ENCODE data around the gene ST7L. TPM values are rescaled to one million over a fixed set of nuclear protein-coding genes. Genes with fewer than 3 reads are reported as not detected.

The ST7L gene
- total RNA-seq, 2 experiments from 2014 or later: 13.2 to 18.9 TPM

GRCh38 chr1:112603012-112603411 is 15.9 kb downstream of the ST7L start:
- no peak for ATAC-seq
- DNase-seq: no peak
- peaks cover 11% of the 10 kb centered on the region for H3K4me1 Mint-ChIP-seq
- H3K27ac Mint-ChIP-seq: no peak overlapping the region
- no peaks in the 10 kb centered on the region for H3K9me3 Mint-ChIP-seq (ENCODE audit: low read depth)
- CTCF ChIA-PET: interaction anchor here (1.1 kb wide), 1 partner anchor 101 kb away, joined by 3 read pairs; no protein-coding TSS in a partner anchor
- H3K4me3 Mint-ChIP-seq: no peak overlapping the region
- peaks cover 20% of the 10 kb centered on the region for H3K36me3 Mint-ChIP-seq
- no peaks in the 10 kb centered on the region for H3K27me3 Mint-ChIP-seq

- no peak for DNase-seq
- Mint-ChIP-seq H3K9me3 (ENCODE audit: low read depth) (no peaks in the 10 kb centered on the region), H3K4me1 (no peaks in the 10 kb centered on the region), H3K36me3 (peaks cover 10% of the 10 kb centered on the region), H3K27me3 (no peaks in the 10 kb centered on the region), H3K4me3 (no peak overlapping the region), H3K27ac (no peak overlapping the region)
- no peak for ATAC-seq
- CTCF ChIA-PET: no interaction called here
Observed at GRCh38 chr1:112599477-112599876, 19.5 kb downstream of the ST7L start.

- no peaks in the 10 kb centered on the region for H3K4me1 Mint-ChIP-seq
Observed at GRCh38 chr1:112594208-112594876, 24.6 kb downstream of the ST7L start.

DNA sequence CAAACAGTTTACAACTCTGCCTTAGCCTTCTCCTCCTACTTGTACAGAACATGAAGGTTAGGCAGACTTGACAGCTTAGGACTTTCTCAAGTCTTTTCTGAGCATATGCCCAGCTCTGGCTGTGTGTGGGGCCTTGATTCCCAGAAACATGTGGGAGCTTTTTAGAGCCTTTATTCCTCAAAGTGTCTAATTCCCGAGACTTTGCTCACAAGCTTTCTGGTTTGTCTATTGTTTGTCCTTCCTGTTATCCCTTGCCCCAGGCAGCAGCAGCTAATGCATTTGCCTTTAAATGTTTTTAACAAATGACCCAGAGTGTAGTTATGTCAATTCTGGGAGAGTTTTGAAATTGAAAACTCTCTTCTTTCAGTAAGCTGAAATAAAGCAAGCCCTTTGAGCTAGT is 29.2 kb downstream of the ST7L start:
- no peaks in the 10 kb centered on the region for H3K4me1 Mint-ChIP-seq
- H3K36me3 Mint-ChIP-seq: peaks cover 24% of the 10 kb centered on the region
- ATAC-seq: no peak
- no peaks in the 10 kb centered on the region for H3K27me3 Mint-ChIP-seq
- peaks cover 2% of the 10 kb centered on the region for H3K9me3 Mint-ChIP-seq (ENCODE audit: low read depth)
- DNase-seq: no peak
- CTCF ChIA-PET: interaction anchor here (1.1 to 1.6 kb wide), 2 partner anchors 24 to 88 kb away, joined by 3 to 5 read pairs; no protein-coding TSS in a partner anchor
- no peak overlapping the region for H3K27ac Mint-ChIP-seq
- no peak overlapping the region for H3K4me3 Mint-ChIP-seq

More at GRCh38 chr1:112594208-112594876, 24.6 kb downstream of the ST7L start:
- Mint-ChIP-seq H3K36me3 (peaks cover 16% of the 10 kb centered on the region), H3K9me3 (ENCODE audit: low read depth) (peaks cover 2% of the 10 kb centered on the region), H3K4me3 (no peak overlapping the region), H3K27ac (no peak overlapping the region), H3K27me3 (no peaks in the 10 kb centered on the region)
- ATAC-seq: no peak
- DNase-seq: no peak
- CTCF ChIA-PET: no interaction called here

DNA sequence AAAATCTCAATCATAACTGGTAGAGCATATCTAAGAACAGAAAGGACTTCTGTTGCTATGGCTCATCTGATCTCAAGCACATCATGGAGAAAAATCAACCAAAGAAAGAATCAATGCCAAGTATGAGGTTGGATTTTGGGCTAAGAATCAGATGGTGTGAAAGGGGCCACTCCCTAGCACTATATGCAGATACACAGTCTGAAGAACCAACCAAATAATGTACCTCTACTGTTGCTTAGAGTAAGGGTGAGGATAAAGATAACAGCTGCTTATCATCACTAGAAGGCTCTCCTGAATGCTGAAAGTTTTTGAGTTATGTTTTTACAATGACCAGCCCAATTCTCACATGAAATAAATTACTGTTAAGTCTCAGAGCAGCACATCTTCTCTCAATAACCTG is 35.6 kb downstream of the ST7L start:
- peaks cover 7% of the 10 kb centered on the region for H3K36me3 Mint-ChIP-seq
- no peak for ATAC-seq
- H3K4me1 Mint-ChIP-seq: no peaks in the 10 kb centered on the region
- CTCF ChIA-PET: interaction anchor here (0.8 kb wide), 1 partner anchor 31 kb away, joined by 3 read pairs; no protein-coding TSS in a partner anchor
- no peak overlapping the region for H3K27ac Mint-ChIP-seq
- H3K27me3 Mint-ChIP-seq: no peaks in the 10 kb centered on the region
- no peaks in the 10 kb centered on the region for H3K9me3 Mint-ChIP-seq (ENCODE audit: low read depth)
- DNase-seq: no peak
- H3K4me3 Mint-ChIP-seq: no peak overlapping the region

DNA sequence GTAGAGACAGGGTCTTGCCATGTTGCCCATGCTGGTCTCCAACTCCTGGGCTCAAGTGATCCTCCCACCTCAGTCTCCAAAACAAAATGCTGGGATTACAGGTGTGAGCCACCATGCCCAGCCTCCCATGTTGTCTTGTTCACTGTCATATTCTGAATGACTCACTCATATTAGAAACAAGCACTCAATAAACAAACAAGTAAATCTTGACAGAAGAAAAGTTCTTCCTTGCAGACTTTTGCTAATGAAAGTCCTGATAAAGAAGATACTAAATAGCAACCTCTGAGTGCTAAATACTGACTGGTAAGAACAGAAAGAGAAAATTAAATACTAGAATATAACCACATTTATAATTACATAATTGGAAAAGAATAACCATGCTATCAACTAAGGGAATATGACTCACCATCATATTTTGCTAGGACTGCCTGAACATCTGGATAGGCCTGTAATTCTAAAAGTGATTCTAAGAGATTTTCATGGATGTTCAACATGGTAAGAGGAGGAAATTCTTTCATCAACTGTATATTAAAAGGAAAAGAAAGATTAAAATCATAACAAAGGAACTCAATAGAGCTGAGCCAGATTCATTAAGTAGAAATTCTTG is 37.3 kb downstream of the ST7L start:
- CTCF ChIA-PET: no interaction called here

GRCh38 chr1:112579801-112580510 is 39.0 kb downstream of the ST7L start:
- no peaks in the 10 kb centered on the region for H3K27me3 Mint-ChIP-seq
- CTCF ChIA-PET: no interaction called here
- peaks cover 8% of the 10 kb centered on the region for H3K36me3 Mint-ChIP-seq
- DNase-seq: no peak
- H3K27ac Mint-ChIP-seq: no peak overlapping the region
- ATAC-seq: no peak
- H3K4me1 Mint-ChIP-seq: no peaks in the 10 kb centered on the region
- H3K4me3 Mint-ChIP-seq: no peak overlapping the region
- no peaks in the 10 kb centered on the region for H3K9me3 Mint-ChIP-seq (ENCODE audit: low read depth)

More for the DNA sequence above, 37.3 kb downstream of the ST7L start:
- Mint-ChIP-seq H3K4me3 (no peak overlapping the region), H3K9me3 (ENCODE audit: low read depth) (no peaks in the 10 kb centered on the region), H3K36me3 (peaks cover 3% of the 10 kb centered on the region), H3K27ac (no peak overlapping the region), H3K27me3 (no peaks in the 10 kb centered on the region), H3K4me1 (no peaks in the 10 kb centered on the region)
- no peak for ATAC-seq
- DNase-seq: no peak

DNA sequence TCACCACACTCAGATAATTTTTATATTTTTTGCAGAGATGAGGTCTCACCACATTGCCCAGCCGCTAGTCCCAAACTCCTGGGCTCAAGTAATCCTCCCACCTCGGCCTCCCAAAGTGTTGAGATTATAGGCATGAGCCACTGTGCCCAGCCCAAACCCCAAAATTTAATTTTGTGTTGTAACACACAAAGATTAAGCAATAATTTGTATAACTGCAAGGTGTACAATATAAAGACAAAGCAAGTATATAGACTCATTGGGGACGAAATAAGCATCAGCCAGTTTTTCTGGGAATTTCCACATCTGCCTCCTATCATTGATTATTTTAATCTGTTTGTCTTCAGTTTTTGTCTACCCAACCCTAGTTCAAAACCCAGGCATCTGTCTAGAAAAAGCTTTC is 42.7 kb downstream of the ST7L start:
- Mint-ChIP-seq H3K9me3 (ENCODE audit: low read depth) (no peaks in the 10 kb centered on the region), H3K27ac (no peak overlapping the region), H3K36me3 (peaks cover 13% of the 10 kb centered on the region), H3K4me1 (no peaks in the 10 kb centered on the region), H3K27me3 (no peaks in the 10 kb centered on the region), H3K4me3 (no peak overlapping the region)
- no peak for ATAC-seq
- CTCF ChIA-PET: interaction anchor here (1.8 kb wide), 1 partner anchor 9 kb away, joined by 6 read pairs; no protein-coding TSS in a partner anchor
- DNase-seq: no peak

DNA sequence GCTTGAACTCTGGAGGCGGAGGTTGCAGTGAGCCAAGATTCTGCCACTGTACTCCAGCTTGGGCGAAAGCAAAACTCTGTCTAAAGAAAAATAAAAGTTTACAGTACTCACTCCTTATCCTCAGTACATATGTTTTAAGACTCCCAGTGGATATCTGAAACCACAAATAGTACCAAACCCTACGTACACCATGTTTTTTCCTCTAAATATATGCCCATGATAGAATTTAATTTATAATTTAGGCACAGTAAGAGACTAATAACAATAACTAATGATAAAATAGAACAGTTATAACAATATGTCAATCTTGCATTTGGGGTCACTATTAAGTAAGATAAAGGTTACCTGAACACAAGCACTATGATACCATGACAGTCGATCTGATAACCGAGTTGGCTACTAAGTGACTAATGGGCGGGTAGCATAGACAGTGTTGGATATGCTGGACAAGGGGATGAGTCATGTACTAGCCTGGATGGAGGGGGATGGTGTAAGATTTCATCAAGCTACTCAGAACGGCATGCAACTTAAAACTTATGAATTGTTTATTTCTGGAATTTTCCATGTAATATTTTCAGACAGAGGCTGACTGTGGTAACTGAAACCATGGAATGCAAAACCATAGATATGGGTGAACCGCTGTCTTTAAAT is 43.7 kb downstream of the ST7L start:
- Mint-ChIP-seq H3K4me3 (no peak overlapping the region), H3K27me3 (no peaks in the 10 kb centered on the region), H3K9me3 (ENCODE audit: low read depth) (no peaks in the 10 kb centered on the region), H3K4me1 (no peaks in the 10 kb centered on the region), H3K36me3 (peaks cover 12% of the 10 kb centered on the region), H3K27ac (no peak overlapping the region)
- DNase-seq (no peak), ATAC-seq (no peak)
- CTCF ChIA-PET: interaction anchor here (1.8 kb wide), 1 partner anchor 10 kb away, joined by 6 read pairs; no protein-coding TSS in a partner anchor

GRCh38 chr1:112565800-112566199 is 53.1 kb downstream of the ST7L start:
- Mint-ChIP-seq H3K4me3 (no peak overlapping the region), H3K36me3 (peaks cover 7% of the 10 kb centered on the region), H3K27ac (no peak overlapping the region), H3K9me3 (ENCODE audit: low read depth) (no peaks in the 10 kb centered on the region), H3K27me3 (no peaks in the 10 kb centered on the region), H3K4me1 (no peaks in the 10 kb centered on the region)
- CTCF ChIA-PET: no interaction called here
- no peak for DNase-seq
- ATAC-seq: no peak

DNA sequence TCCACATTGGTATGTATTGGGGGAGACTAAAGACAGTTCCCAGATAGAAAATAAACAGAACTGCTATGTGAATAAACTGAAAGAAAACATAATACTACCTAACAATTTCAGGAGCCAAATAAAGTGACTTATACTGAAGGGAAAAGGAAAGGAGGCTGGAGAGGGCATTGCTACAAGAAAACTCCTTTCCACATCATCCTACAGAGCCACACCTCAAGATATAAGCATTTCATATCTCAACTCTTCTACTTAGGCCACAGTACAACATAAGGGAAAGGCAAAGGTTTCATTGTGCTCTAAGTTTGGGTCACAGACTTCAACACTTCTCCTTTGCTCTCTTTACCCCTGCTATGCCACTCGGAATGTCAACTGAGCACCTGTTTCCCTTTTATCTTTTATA is 54.9 kb downstream of the ST7L start:
- CTCF ChIA-PET: no interaction called here
- no peak overlapping the region for H3K4me3 Mint-ChIP-seq
- no peak overlapping the region for H3K27ac Mint-ChIP-seq
- H3K9me3 Mint-ChIP-seq (ENCODE audit: low read depth): no peaks in the 10 kb centered on the region
- ATAC-seq (no peak), DNase-seq (no peak)
- H3K36me3 Mint-ChIP-seq: peaks cover 4% of the 10 kb centered on the region
- no peaks in the 10 kb centered on the region for H3K4me1 Mint-ChIP-seq
- H3K27me3 Mint-ChIP-seq: no peaks in the 10 kb centered on the region

DNA sequence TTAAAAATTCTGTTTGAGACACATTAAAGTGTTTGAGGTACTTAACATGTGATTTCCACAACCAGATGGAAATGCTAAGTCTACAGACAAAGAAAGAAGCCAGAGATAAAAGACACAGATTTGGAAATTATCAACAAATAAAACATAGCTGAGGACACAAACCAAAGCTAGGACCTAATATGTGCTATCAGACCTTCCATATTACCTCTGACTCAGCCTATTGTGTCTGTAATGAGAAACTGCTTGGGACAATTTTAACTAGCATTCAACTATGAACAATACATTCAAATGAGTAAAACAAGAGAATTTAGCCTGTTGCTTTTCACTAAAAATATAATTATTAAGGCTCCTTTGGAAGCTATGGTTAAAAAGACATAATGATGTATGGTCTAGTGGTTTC is 55.6 kb downstream of the ST7L start:
- H3K27ac Mint-ChIP-seq: no peak overlapping the region
- DNase-seq (no peak), ATAC-seq (no peak)
- H3K4me1 Mint-ChIP-seq: no peaks in the 10 kb centered on the region
- H3K4me3 Mint-ChIP-seq: no peak overlapping the region
- no peaks in the 10 kb centered on the region for H3K27me3 Mint-ChIP-seq
- no peaks in the 10 kb centered on the region for H3K9me3 Mint-ChIP-seq (ENCODE audit: low read depth)
- peaks cover 3% of the 10 kb centered on the region for H3K36me3 Mint-ChIP-seq
- CTCF ChIA-PET: no interaction called here

- Mint-ChIP-seq H3K27ac (no peak overlapping the region), H3K4me1 (peaks cover 7% of the 10 kb centered on the region), H3K36me3 (no peaks in the 10 kb centered on the region), H3K4me3 (no peak overlapping the region), H3K27me3 (no peaks in the 10 kb centered on the region), H3K9me3 (ENCODE audit: low read depth) (no peaks in the 10 kb centered on the region)
- no peak for ATAC-seq
- DNase-seq: no peak
- CTCF ChIA-PET: no interaction called here
Observed at GRCh38 chr1:112558634-112559033, 60.3 kb downstream of the ST7L start.

All from activated CD8-positive, alpha-beta memory T cell treated with anti-CD3 and anti-CD28 coated beads, Interleukin-2, amount 10 ng/mL, durations not matched to agents 7 days and 5 days (primary cell).